Measurements from ENCODE around the gene PPP2R2B.

PPP2R2B gene

DNA sequence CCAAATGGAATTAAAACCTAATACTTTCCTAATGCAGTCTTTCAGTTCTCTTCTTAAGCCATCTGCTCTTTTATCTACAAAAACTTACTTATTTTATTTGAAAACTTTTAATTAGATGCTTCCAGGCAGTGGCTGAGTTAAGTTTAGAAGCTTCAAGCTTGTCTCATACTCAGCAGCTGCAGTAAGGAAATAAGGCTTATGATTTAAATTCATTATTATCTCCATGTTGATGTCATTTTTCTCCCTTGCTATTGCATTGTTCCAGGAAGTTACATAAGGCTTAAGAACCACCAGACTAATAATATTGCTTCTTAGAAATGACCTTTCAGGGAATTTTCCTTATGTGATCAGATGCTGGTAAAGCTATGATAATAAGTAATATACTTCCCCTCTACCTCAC lies 119.6 kb downstream of the PPP2R2B start:
- TF ChIP-seq POLR2AphosphoS5 (IDR thresholded peaks at IDR 0.05; ENCODE audit: low read depth) (no peak), SPI1 (IDR thresholded peaks at IDR 0.05; ENCODE audit: borderline replicate concordance, low read depth) (no peak), GABPA (IDR thresholded peaks at IDR 0.05; ENCODE audit: low read depth) (no peak)
- TF ChIP-seq, protein P1, sequence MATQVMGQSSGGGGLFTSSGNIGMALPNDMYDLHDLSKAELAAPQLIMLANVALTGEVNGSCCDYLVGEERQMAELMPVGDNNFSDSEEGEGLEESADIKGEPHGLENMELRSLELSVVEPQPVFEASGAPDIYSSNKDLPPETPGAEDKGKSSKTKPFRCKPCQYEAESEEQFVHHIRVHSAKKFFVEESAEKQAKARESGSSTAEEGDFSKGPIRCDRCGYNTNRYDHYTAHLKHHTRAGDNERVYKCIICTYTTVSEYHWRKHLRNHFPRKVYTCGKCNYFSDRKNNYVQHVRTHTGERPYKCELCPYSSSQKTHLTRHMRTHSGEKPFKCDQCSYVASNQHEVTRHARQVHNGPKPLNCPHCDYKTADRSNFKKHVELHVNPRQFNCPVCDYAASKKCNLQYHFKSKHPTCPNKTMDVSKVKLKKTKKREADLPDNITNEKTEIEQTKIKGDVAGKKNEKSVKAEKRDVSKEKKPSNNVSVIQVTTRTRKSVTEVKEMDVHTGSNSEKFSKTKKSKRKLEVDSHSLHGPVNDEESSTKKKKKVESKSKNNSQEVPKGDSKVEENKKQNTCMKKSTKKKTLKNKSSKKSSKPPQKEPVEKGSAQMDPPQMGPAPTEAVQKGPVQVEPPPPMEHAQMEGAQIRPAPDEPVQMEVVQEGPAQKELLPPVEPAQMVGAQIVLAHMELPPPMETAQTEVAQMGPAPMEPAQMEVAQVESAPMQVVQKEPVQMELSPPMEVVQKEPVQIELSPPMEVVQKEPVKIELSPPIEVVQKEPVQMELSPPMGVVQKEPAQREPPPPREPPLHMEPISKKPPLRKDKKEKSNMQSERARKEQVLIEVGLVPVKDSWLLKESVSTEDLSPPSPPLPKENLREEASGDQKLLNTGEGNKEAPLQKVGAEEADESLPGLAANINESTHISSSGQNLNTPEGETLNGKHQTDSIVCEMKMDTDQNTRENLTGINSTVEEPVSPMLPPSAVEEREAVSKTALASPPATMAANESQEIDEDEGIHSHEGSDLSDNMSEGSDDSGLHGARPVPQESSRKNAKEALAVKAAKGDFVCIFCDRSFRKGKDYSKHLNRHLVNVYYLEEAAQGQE (IDR thresholded peaks at IDR 0.05; ENCODE audit: insufficient replicate concordance, low read depth), result no peak
- TF ChIP-seq, protein P2, sequence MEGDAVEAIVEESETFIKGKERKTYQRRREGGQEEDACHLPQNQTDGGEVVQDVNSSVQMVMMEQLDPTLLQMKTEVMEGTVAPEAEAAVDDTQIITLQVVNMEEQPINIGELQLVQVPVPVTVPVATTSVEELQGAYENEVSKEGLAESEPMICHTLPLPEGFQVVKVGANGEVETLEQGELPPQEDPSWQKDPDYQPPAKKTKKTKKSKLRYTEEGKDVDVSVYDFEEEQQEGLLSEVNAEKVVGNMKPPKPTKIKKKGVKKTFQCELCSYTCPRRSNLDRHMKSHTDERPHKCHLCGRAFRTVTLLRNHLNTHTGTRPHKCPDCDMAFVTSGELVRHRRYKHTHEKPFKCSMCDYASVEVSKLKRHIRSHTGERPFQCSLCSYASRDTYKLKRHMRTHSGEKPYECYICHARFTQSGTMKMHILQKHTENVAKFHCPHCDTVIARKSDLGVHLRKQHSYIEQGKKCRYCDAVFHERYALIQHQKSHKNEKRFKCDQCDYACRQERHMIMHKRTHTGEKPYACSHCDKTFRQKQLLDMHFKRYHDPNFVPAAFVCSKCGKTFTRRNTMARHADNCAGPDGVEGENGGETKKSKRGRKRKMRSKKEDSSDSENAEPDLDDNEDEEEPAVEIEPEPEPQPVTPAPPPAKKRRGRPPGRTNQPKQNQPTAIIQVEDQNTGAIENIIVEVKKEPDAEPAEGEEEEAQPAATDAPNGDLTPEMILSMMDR (IDR thresholded peaks at IDR 0.05; ENCODE audit: insufficient read depth, low read length), result no peak
- H3K4me3 ChIP-seq (replicated peaks; ENCODE audit: insufficient read depth, low read length), result no peak overlapping the region
- H3K27me3 ChIP-seq (ENCODE audit: insufficient read depth, poor library complexity, severe bottlenecking), result no peaks in the 10 kb centered on the region
- DNase-seq (ENCODE audit: low read depth in 1 of 2, low spot score in 1 of 2), result no peak
- H3K27ac ChIP-seq (replicated peaks), result no peak overlapping the region

DNA sequence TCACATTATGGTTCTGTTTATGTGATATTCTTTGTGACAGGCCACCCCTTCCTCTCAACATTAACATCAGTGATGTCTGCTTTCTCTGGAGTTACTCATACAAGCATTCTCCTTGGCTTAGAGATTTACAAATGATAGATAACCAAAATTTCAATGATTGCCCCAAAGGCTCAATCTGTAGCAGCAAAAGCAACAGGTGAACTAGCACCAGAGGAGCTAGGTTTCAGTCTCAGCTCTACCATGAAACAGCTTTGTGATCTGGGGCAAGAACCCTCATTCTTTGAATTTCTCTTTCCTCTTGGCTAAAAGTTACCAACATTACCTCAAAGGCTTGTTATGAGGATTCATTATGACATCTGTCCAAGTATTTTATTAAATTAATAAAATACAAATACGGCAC lies 120.5 kb downstream of the PPP2R2B start:
- Histone ChIP-seq H3K27ac (replicated peaks) (no peak overlapping the region), H3K27me3 (ENCODE audit: insufficient read depth, poor library complexity, severe bottlenecking) (no peaks in the 10 kb centered on the region), H3K4me3 (replicated peaks; ENCODE audit: insufficient read depth, low read length) (no peak overlapping the region)
- DNase-seq (ENCODE audit: low read depth in 1 of 2, low spot score in 1 of 2), result no peak
- TF ChIP-seq, protein P2 (IDR thresholded peaks at IDR 0.05; ENCODE audit: insufficient read depth, low read length), result no peak
- no peak for TF ChIP-seq GABPA (IDR thresholded peaks at IDR 0.05; ENCODE audit: low read depth)
- TF ChIP-seq SPI1 (IDR thresholded peaks at IDR 0.05; ENCODE audit: borderline replicate concordance, low read depth), result no peak
- no peak for TF ChIP-seq POLR2AphosphoS5 (IDR thresholded peaks at IDR 0.05; ENCODE audit: low read depth)
- TF ChIP-seq, protein P1 (IDR thresholded peaks at IDR 0.05; ENCODE audit: insufficient replicate concordance, low read depth), result no peak

DNA sequence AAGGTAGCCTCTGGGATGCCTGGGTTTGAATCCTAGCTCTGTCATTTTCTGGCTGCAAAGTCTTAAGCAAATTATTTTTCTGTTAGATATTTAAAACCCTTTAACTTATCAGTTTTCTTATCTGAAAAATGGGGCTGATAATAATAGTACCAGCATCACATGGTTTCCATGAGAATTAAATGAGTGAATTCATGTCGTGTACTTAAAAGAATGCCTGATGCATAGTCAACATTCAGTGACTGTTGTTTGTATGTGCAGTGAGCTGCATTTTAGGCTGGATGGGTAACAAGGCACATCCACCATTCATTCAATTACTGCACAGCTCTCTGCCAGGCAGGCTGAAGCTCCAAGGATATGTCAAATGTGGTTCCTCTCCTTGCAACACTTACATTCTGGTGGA lies 122.0 kb downstream of the PPP2R2B start:
- Histone ChIP-seq H3K27me3 (ENCODE audit: insufficient read depth, poor library complexity, severe bottlenecking) (no peaks in the 10 kb centered on the region), H3K4me3 (replicated peaks; ENCODE audit: insufficient read depth, low read length) (no peak overlapping the region), H3K27ac (replicated peaks) (no peak overlapping the region)
- DNase-seq (ENCODE audit: low read depth in 1 of 2, low spot score in 1 of 2), result no peak
- TF ChIP-seq SPI1 (IDR thresholded peaks at IDR 0.05; ENCODE audit: borderline replicate concordance, low read depth) (no peak), GABPA (IDR thresholded peaks at IDR 0.05; ENCODE audit: low read depth) (no peak), POLR2AphosphoS5 (IDR thresholded peaks at IDR 0.05; ENCODE audit: low read depth) (no peak)
- TF ChIP-seq, protein P2 (IDR thresholded peaks at IDR 0.05; ENCODE audit: insufficient read depth, low read length), result no peak
- TF ChIP-seq, protein P1 (IDR thresholded peaks at IDR 0.05; ENCODE audit: insufficient replicate concordance, low read depth), result no peak
